GM12801 (cell line): ENCODE data around the gene SOCS3.

Experiments
- TF ChIP-seq, protein P1 (sequence below): IDR thresholded peaks from one replicate; pipeline ENCODE4 v1.5.1; 2011; ENCODE audit warnings: control low read depth; ENCODE audit not compliant: insufficient read length; ENCODE audit errors: extremely low read depth

SOCS3 gene

DNA sequence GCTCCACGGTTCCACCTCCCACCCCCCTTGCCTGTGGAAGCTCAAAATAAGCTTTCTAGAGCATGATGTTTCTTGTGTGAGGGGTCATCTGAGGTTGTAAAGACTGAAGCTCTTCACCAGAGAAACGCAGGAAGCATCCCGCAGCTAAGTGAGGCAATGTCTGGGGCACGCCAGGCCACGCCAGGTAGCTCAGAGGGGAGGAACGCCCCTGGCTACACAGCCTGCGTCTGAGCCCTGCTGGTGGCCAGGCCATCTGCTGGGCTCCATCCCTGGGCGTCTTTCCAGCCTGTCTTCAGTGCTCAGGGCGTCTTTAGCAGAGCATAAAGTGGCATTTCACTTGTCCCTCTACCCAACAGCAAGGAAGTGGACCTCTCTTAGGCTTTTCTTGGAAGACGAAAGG is 15.2 kb downstream of the SOCS3 start:
- TF ChIP-seq, protein P1, sequence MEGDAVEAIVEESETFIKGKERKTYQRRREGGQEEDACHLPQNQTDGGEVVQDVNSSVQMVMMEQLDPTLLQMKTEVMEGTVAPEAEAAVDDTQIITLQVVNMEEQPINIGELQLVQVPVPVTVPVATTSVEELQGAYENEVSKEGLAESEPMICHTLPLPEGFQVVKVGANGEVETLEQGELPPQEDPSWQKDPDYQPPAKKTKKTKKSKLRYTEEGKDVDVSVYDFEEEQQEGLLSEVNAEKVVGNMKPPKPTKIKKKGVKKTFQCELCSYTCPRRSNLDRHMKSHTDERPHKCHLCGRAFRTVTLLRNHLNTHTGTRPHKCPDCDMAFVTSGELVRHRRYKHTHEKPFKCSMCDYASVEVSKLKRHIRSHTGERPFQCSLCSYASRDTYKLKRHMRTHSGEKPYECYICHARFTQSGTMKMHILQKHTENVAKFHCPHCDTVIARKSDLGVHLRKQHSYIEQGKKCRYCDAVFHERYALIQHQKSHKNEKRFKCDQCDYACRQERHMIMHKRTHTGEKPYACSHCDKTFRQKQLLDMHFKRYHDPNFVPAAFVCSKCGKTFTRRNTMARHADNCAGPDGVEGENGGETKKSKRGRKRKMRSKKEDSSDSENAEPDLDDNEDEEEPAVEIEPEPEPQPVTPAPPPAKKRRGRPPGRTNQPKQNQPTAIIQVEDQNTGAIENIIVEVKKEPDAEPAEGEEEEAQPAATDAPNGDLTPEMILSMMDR: no peak

DNA sequence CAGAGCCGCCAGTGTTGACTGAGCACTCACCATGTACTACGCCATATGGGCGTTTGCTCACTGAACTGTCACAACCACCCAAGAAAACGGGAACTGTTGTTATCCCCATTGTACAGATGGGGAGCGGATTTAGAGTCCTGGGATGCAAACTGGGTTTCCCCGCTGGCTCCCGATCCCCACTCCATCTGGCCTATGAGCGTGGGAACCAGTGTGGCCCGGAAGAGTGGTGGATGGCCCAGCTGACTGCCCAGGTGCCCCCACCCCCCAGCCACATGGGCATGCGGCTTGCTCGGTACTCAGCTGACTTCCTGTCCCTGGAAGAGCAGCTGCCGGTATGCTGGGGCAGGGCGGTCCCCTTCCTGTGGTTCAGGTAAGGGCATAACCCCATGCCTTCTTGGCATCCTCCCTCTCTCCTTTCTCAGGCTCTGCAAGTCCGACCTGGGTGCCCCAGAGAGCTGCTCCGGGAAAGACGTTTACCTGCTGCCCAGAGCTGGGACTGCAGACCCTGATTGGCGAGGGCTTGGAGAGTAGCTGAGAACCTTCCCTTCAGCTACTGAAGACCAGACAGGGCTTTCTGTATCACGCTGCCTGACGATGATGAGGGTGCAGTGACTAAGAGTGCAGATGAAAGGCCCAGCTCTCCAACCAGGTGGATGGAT is 16.2 kb downstream of the SOCS3 start:
- TF ChIP-seq, protein P1: no peak

DNA sequence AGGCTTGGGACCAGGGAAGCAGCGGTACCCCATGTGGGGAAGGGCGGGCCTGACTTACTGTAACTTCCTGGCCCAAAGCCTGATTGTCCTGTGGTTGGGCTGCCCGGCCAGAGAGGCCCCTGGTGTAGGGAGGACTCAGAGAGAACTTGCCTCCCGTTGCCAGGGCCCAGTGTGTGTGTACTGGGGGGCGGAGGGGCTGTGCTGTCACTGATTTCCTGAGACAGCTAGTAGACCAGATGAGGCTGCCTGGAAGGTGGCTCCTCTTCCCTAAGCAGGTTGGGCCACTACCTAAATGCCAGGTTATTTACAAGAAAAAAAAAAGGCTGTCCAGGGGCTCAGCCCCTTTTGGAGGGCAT is 16.7 kb downstream of the SOCS3 start:
- TF ChIP-seq, protein P1: no peak

DNA sequence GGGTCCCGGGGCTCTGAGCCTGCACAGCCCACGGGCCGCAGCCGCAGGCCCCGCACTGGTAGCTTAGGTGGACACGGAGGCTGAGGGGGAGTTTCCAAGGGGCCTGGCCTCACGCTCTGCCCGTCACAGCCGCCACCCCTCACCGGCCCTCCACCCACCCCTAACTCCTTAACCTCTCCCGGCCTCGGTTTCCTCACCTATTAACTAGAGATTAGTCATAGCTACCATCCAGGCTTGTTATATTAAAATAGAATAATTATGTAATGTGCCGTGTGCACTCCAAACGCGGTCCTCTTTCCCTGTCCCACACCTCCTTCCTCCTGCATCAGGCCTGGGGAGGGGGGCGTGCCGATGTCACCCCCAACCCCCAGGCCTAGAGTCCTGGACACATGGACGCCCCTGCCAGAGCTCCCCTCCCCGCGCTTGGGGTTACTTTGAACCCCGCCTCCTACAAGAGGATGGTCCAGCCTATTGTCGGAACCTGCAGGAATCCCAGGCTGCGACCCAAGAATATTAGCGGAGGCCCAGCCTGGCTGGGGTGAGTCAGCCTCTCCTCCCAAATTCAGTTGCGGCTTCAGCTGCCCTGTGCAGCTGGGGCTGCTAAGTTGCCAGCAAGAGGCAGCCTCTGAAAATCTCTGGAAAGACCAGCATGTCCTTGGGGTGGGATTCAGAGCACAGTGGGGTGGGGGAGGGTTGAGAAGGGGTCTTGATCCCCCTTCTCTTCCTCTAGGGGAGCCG is 17.3 kb downstream of the SOCS3 start:
- TF ChIP-seq, protein P1: no peak

DNA sequence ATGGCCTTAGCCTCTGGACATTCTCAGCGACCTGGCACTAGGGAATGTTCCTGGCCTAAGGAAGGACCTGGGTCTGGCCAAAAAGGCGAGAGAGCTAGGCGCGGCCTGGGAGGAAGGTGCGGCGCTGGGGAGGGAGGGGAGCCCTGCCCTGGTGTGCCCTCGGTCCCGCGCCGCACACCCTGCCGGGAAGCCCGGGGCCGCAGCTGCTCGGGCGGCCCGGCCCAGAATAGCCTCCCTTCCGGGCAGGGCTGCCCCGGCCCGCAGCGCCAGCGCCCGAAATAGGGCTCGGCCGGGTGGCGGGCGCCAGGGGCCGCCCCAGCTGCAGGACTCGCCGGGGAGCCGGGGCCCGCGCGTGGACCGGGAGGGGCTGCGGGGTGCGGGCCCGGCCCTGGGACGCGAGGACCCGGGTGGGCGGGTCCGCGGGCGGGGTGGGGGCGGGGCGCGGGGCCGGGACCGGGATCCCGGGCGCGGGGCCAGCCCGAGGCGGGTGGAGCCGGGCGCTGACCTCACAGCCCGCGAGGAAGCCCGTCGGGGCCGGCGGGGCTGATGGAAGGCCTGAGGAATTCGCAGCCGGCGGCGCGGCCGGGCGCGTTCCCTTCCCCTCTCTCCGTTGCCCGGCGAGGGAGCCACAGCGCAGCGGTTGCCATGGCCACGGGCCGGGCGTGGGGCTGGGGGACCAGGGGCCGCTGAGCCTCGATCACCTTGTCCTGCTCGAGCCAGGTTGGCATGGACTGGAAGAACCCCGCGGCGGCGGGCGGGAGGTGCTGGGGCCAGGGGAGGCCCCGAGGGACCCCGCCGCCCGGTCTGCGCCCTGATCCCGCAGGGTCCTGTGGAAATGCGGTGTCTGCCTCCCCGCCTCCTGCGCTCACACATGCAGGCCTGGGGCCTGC is 18.1 kb downstream of the SOCS3 start:
- TF ChIP-seq, protein P1: no peak

DNA sequence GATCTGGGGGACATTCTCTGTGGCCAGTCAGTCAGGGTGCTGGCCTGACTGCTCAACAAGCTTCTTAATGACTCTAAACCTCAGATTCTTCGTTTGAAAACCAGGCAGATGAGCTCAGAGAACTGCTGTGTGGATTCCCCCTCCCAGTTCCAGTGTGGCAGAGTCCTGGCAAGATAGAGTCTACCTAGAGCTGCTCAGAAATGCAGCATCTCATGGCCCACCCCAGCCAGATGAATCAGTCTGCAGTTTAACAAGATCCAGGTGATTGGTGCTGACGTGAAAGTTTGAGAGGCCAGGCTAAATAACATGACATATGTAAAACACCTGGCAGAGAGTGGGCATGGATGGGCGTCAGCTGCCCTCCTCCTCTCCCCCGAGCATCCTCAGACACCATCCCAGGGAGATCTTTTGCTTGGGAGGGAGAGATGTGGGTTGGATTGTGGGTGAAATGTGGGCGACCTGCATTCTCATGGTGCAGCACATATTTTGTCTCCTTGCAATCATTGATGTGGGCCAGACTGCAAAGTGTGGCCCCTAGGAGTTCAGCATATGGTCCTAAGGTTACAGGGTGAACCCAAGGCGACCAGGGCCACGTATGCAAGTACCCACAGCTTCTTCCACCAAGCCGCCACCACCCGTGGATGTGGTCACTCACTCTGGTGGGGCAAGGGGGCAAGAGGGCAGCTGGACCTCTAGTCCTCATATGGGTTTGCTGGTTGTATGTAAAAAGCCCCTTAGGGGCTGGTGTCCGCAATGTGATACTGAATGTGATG is 19.5 kb downstream of the SOCS3 start:
- TF ChIP-seq, protein P1: no peak
